GM18520 (cell line): Measurements from ENCODE around the gene FUZ.

Source experiments
- ATAC-seq: cut with Tn5 transposase; IDR thresholded peaks from one replicate; pipeline ENCODE4 v1.9.1; 2021; ENCODE audit not compliant: unreplicated experiment

FUZ gene

DNA sequence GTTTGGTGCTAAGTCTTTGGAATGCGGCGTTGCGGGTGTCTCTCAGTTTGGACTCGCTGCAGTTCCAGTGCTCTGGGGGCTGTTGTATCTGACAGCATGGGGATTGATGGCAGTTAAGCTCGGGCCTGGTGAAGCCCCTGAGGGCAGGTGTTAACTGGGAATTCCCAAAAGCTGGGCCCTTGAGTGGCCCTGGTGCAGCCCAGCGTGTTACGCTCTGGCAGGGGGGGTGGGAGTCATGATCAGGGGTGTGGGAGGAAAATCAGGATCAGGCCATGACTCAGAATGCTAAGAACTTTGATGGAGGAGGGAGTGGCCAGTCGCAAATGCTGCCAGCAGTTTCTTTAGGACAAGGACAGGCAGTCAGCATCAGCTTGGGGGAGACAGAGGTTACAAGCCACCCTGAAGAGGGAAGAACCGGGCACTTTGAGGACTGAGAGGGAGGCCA is 26.7 kb downstream of the FUZ start:
- ATAC-seq: no peak

GRCh38 chr19:49782515-49782914 is 30.6 kb downstream of the FUZ start:
- ATAC-seq: no peak

DNA sequence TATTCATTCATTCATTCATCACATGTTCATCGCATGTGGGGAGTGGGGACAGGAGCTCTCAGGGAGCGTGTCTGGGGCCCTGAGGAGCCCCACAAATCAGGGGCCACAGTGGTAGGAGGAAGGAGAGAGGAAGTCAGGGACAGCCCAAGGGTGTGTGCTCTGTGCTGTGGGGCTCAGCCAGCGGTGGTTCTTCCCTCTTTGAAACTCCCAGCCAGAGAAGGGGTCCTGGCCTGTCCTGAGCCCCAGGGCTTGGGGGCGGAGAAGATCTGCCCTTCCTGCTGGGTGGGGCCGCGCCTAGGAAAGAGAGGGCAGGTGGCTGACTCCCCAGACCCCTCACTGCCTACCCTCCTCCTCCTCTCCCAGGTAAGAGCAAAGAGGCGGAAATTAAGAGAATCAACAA is 31.7 kb downstream of the FUZ start:
- ATAC-seq: no peak

DNA sequence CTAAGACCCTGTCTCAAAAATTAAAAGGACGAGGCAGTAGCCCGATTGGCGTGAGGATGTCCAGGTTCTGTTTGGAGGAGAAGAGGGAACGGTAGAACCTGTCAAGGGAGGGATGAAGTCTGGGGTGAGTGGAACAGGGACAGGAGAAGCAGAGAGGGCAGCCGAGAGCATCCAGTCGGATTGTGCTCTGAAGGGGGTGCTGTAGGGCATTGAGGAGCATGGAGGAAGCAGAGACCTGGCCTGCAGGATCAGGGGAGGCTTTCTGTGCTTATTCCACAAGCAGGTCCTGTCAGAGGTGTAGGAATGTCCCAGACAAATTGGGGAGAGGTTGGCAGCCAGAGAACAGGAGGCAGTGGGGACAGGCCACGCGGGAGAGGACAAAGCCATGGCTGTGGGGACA is 32.2 kb downstream of the FUZ start:
- ATAC-seq: no peak

GRCh38 chr19:49779731-49780555 is 33.1 kb downstream of the FUZ start:
- ATAC-seq: no peak

DNA sequence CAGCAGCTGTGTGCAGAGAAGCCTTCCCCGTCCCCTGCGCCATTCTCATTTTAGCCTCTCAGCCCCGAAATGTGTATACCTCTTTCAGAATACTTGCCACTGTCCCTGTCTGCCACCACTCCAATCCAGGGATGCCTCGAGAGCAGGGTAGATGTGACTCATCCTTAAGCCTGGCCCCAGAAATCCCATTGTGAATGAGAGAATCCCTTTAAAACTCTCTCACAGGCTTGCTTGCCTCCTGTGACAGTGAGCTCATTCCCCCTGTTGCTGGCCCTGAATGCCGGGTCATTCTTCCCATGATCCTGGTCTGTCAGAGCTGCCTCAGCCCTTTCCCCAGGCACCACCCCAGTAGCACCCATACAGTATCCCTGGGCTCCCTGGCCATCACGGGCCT is 36.7 kb downstream of the FUZ start:
- no peak for ATAC-seq

GRCh38 chr19:49775742-49776370 is 37.2 kb downstream of the FUZ start:
- no peak for ATAC-seq

- ATAC-seq: no peak
Measured at GRCh38 chr19:49774969-49775368, 38.1 kb downstream of the FUZ start.

DNA sequence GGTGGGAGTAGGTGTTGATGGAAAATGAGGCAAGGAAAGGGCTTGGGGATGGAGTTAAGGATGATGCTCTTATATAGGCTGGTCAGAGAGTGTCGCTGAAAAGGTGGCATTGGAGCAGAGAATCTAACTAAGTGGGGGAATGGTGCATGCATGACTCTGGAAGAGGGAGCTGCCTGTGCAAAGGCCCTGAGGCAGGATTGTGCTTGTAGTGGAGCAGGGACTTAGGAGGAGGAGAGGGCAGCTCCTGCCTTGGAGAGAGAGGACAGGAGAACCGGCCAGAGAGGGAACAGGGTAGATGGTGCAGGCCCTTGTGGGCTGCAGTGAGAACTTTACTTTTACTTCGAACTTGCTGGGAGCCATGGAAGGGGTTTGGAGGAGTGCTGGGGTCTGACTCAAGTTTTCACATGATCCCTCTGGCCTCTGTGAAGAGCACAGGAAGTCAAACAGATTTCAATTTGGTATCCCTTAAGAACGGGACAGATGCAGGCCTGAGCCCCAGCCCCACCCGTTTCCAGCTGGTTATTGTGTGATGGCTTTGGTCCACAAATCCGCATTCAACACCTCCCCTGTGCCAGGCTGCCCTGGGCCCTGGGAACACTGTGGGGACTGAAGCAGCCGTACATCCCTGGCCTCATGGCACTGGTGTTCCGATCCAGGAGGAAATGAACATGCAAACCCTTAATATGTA is 39.3 kb downstream of the FUZ start:
- no peak for ATAC-seq

- no peak for ATAC-seq
Measured at GRCh38 chr19:49772850-49773432, 40.2 kb downstream of the FUZ start.

GRCh38 chr19:49771674-49772139 is 41.4 kb downstream of the FUZ start:
- ATAC-seq: no peak

GRCh38 chr19:49770529-49770928 is 42.6 kb downstream of the FUZ start:
- no peak for ATAC-seq

- no peak for ATAC-seq
Measured at GRCh38 chr19:49767967-49768581, 45.0 kb downstream of the FUZ start.

DNA sequence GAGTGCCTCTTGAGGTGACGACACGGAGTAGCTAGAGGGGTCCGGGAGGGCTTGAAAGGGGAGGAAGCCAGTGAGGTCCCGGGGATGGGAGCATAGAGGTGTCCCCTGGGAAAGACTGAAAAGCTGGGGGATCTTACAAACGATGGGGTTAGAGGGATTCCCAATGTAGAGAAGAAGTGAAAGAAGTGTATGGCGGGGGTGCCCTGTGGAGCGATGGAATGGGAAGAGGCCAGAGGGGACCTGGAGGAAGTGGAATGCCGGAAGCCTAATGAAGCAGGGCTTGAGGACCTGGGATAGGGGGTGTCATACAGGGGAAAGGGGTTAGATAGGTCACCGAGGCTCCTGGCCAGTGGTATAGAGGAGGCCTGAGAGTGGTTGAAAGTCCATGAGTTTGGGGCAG is 45.7 kb downstream of the FUZ start:
- ATAC-seq: no peak

- no peak for ATAC-seq
Measured at GRCh38 chr19:49766930-49767299, 46.2 kb downstream of the FUZ start, which contains the start of gene AP2A1. TSS of gene AP2A1 (plus strand) at chr19:49767001. CDS start at chr19:49767134, 133 bp downstream.

GRCh38 chr19:49766007-49766929 is 46.8 kb downstream of the FUZ start:
- ATAC-seq: peak; percentile 92

DNA sequence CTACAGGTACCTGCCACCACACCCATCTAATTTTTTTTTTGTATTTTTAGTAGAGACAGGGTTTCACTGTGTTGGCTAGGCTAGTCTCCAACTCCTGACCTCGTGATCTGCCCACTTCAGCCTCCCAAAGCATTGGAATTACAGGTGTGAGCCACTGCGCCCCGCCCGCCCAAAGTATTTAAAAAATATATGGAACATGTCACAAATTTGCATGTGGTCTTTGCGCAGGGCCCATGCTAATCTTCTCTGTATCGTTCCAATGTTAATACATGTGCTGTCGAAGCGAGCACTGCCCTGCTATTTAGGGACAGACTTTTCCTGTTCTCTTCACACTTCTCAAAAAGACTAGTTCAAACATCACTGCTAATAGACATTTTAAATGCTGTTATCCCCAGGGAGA is 48.8 kb downstream of the FUZ start:
- no peak for ATAC-seq

- ATAC-seq: no peak
Measured at GRCh38 chr19:49763230-49763629, 49.9 kb downstream of the FUZ start, which contains the start of gene TSKS. TSS of gene TSKS (minus strand) at chr19:49763306. CDS start at chr19:49763247, 59 bp downstream.

GRCh38 chr19:49761625-49762311 is 51.3 kb downstream of the FUZ start:
- no peak for ATAC-seq
